Measurements from ENCODE around the gene PANK1.

DNA sequence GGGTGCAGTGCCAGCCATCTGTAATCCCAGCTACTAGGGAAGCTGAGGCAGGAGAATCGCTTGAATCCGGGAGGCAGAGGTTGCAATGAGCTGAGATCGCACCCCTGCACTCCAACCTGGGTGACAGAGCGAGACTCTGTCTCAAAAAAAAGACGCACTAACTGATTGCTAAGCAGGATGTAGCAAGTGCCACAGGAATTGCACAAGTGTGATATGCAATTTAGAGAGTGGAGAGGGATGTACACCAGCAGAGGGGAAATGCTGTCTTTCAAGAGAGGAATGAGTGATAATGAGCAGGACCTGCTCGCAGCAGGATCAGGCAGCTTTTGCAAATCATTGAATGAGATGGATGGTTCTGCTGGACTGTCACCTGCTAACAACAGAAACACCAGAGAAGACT, 96.4 kb downstream of the PANK1 start:
- TF ChIP-seq, protein P1, sequence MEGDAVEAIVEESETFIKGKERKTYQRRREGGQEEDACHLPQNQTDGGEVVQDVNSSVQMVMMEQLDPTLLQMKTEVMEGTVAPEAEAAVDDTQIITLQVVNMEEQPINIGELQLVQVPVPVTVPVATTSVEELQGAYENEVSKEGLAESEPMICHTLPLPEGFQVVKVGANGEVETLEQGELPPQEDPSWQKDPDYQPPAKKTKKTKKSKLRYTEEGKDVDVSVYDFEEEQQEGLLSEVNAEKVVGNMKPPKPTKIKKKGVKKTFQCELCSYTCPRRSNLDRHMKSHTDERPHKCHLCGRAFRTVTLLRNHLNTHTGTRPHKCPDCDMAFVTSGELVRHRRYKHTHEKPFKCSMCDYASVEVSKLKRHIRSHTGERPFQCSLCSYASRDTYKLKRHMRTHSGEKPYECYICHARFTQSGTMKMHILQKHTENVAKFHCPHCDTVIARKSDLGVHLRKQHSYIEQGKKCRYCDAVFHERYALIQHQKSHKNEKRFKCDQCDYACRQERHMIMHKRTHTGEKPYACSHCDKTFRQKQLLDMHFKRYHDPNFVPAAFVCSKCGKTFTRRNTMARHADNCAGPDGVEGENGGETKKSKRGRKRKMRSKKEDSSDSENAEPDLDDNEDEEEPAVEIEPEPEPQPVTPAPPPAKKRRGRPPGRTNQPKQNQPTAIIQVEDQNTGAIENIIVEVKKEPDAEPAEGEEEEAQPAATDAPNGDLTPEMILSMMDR (IDR thresholded peaks at IDR 0.05), result no peak
- TF ChIP-seq POLR2AphosphoS5 (IDR thresholded peaks at IDR 0.05) (no peak), EP300 (IDR thresholded peaks at IDR 0.05) (no peak), POLR2A (IDR thresholded peaks at IDR 0.05; ENCODE audit: low read depth) (no peak)

Measured in esophagus muscularis mucosa (tissue), 4 donors.